ENCODE results near the gene ASCC3. TPM values are rescaled to one million over a fixed set of nuclear protein-coding genes. Genes with fewer than 3 reads are reported as not detected.

The ASCC3 gene
- total RNA-seq, 1 donor from 2014 or later: 75.3 TPM

- Mint-ChIP-seq H3K36me3 (no peaks in the 10 kb centered on the region), H3K27me3 (ENCODE audit: insufficient read depth, low read depth) (peaks cover 4% of the 10 kb centered on the region), H3K27ac (no peak overlapping the region), H3K4me3 (no peak overlapping the region), H3K4me1 (peaks cover 9% of the 10 kb centered on the region), H3K9me3 (no peaks in the 10 kb centered on the region)
- Histone ChIP-seq H4K20me1 (ENCODE audit: low read depth) (no peaks in the 10 kb centered on the region), H3K4me2 (no peak overlapping the region), H3K4me1 (peaks cover 4% of the 10 kb centered on the region), H2AFZ (replicated peaks) (no peak overlapping the region), H3K36me3 (no peaks in the 10 kb centered on the region), H3F3A (ENCODE audit: low read depth) (peaks cover 8% of the 10 kb centered on the region), H3K9me3 (ENCODE audit: low read depth) (no peaks in the 10 kb centered on the region), H3K4me3 (no peak overlapping the region), H3K79me2 (ENCODE audit: low read depth) (peaks cover 11% of the 10 kb centered on the region), H3K27ac (no peak overlapping the region), H3K9ac (no peak overlapping the region), H3K27me3 (no peaks in the 10 kb centered on the region)
- TF ChIP-seq EZH2 (IDR thresholded peaks at IDR 0.05) (no peak), EZH2phosphoT487 (IDR thresholded peaks at IDR 0.05) (no peak), CTCF (IDR thresholded peaks at IDR 0.05) (no peak)
- no peak for DNase-seq (ENCODE audit: low spot score)
These were observed 4.9 kb upstream of the ASCC3 start for GRCh38 chr6:100886076-100886475.

- Histone ChIP-seq H3K4me1 (peaks cover 21% of the 10 kb centered on the region), H3K4me3 (no peak overlapping the region), H3K9ac (no peak overlapping the region), H3K36me3 (no peaks in the 10 kb centered on the region), H3F3A (ENCODE audit: low read depth) (peaks cover 30% of the 10 kb centered on the region), H3K79me2 (ENCODE audit: low read depth) (peaks cover 38% of the 10 kb centered on the region), H4K20me1 (ENCODE audit: low read depth) (no peaks in the 10 kb centered on the region), H3K9me3 (ENCODE audit: low read depth) (no peaks in the 10 kb centered on the region), H2AFZ (replicated peaks) (no peak overlapping the region), H3K4me2 (no peak overlapping the region), H3K27me3 (no peaks in the 10 kb centered on the region), H3K27ac (no peak overlapping the region)
- Mint-ChIP-seq H3K27me3 (ENCODE audit: insufficient read depth, low read depth) (peaks cover 4% of the 10 kb centered on the region), H3K27ac (no peak overlapping the region), H3K9me3 (no peaks in the 10 kb centered on the region), H3K4me1 (peaks cover 24% of the 10 kb centered on the region), H3K36me3 (no peaks in the 10 kb centered on the region), H3K4me3 (no peak overlapping the region)
- TF ChIP-seq EZH2 (IDR thresholded peaks at IDR 0.05) (no peak), EZH2phosphoT487 (IDR thresholded peaks at IDR 0.05) (no peak), CTCF (IDR thresholded peaks at IDR 0.05) (no peak)
- peak; percentile 16 for DNase-seq (ENCODE audit: low spot score)
These were observed 2.2 kb upstream of the ASCC3 start for GRCh38 chr6:100883347-100883746.

GRCh38 chr6:100881707-100882040 lies 545 bp upstream of the ASCC3 start:
- DNase-seq (ENCODE audit: low spot score): peak; percentile 4
- peaks cover 30% of the 10 kb centered on the region for H3K4me1 Mint-ChIP-seq
- TF ChIP-seq EZH2 (IDR thresholded peaks at IDR 0.05) (no peak), EZH2phosphoT487 (IDR thresholded peaks at IDR 0.05) (no peak), CTCF (IDR thresholded peaks at IDR 0.05) (no peak)
- Histone ChIP-seq H3F3A (ENCODE audit: low read depth) (peaks cover 30% of the 10 kb centered on the region), H3K4me1 (peaks cover 33% of the 10 kb centered on the region), H3K27ac (no peak overlapping the region), H3K9me3 (ENCODE audit: low read depth) (no peaks in the 10 kb centered on the region), H3K79me2 (ENCODE audit: low read depth) (peaks cover 55% of the 10 kb centered on the region), H3K9ac (peak overlapping the region; percentile 54), H3K27me3 (no peaks in the 10 kb centered on the region), H3K36me3 (no peaks in the 10 kb centered on the region), H2AFZ (replicated peaks) (peak overlapping the region; percentile 99), H4K20me1 (ENCODE audit: low read depth) (no peaks in the 10 kb centered on the region), H3K4me2 (peak overlapping the region; percentile 93), H3K4me3 (peak overlapping the region; percentile 81)
- H3K9me3 Mint-ChIP-seq: no peaks in the 10 kb centered on the region
- H3K27ac Mint-ChIP-seq: peak overlapping the region; percentile 64
- H3K4me3 Mint-ChIP-seq: peak overlapping the region; percentile 97
- H3K36me3 Mint-ChIP-seq: no peaks in the 10 kb centered on the region
- peaks cover 4% of the 10 kb centered on the region for H3K27me3 Mint-ChIP-seq (ENCODE audit: insufficient read depth, low read depth)

Measured in neural progenitor cell (in vitro differentiated cells).